AML-193 (cell line): ENCODE measurements around the gene LMAN1L.
A peak's percentile ranks its signal among the peaks of the same experiment; 100 is the strongest.
"Not testable (repeated sequence)": the region's sequence is repeated elsewhere in the genome, so short reads cannot be mapped to it uniquely, and the experiment has no call there.

Source experiments
- DNase-seq, 2 experiments: peaks; one replicate each; lab custom pipeline; 2025; lab: John Stamatoyannopoulos, UW

The LMAN1L gene

DNA sequence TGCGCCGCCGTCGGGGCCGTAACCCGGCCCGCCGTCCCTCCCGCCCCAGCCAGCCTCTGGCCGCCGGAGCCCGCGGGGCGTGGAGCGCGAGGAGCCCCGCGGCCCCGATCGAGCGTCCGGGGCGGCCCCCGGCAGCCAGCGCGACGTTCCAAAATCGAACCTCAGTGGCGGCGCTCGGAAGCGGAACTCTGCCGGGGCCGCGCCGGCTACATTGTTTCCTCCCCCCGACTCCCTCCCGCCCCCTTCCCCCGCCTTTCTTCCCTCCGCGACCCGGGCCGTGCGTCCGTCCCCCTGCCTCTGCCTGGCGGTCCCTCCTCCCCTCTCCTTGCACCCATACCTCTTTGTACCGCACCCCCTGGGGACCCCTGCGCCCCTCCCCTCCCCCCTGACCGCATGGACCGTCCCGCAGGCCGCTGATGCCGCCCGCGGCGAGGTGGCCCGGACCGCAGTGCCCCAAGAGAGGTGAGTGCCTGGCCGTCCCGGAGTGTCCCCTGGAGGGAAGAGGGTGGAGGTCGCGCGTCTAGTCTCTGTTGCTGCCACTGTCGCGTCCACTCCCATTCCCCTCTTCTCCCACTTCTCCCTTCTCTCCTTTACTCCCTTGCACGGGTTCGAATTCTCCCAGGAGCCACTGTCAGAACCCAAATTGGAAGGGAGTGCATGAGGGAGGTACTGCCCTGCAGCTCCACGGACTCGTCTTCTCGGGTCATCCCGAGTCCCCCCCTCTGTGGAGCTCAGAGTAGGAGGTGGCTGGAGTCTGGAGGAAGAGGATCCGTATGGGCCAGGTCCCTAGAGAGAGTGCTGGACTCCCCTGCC is 30.2 kb upstream of the LMAN1L start:
- peak; percentile 38 to 39 for DNase-seq

DNA sequence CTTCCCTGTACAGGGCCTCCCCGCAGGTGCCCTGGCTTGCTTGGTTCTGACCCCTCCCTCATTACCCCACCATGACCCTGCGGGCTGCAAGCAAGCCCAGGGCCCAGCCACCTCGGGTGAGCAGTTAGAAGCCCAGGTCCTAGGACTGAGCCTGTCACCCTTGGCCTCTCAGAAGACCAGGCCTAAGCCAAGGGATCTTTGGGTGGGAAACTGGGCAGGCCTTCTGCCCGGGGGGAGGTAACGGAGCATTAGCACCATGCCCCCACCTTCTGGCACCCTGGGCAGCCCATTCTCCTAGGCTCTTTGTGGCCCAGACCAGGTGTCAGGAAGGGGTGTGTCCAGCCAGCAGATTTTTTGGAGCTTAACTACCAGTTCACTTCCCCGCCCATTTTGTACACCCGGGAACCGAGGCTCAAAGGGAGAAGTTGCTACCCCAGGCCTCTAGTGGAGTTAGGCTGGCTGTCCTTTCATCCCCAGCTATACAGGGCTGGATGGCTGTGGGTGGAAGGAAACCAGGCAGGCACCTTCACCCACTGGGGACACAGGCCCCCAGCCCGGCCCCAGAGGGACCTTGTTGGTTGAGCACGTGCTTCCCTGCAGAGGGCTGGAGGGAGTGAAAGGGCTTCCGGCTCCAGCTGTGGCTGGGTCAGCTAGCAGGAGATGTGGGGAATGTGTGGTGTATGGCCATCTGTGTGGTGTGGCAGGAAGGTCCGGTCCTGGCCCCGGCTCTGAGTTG is 29.4 kb upstream of the LMAN1L start:
- peak; percentile 79 to 80 for DNase-seq

DNA sequence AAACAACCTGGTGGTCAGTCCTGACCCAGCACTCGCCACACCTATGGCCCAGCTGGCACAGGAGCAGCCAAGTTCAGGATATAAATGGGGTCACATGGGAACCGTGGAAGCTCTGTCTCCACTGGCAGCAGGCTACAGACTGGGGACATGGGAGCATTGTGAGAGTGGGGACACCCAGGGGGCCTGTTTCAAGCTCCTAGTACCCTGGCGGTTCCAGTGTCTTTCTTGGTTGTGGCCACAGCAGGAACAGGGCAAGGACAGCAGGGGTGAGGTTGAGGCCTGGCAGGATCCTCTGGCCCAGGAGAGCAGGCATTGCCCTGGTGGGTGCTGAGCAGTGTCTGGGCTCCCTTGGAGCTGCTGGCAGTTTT is 28.8 kb upstream of the LMAN1L start:
- DNase-seq, result no peak

DNA sequence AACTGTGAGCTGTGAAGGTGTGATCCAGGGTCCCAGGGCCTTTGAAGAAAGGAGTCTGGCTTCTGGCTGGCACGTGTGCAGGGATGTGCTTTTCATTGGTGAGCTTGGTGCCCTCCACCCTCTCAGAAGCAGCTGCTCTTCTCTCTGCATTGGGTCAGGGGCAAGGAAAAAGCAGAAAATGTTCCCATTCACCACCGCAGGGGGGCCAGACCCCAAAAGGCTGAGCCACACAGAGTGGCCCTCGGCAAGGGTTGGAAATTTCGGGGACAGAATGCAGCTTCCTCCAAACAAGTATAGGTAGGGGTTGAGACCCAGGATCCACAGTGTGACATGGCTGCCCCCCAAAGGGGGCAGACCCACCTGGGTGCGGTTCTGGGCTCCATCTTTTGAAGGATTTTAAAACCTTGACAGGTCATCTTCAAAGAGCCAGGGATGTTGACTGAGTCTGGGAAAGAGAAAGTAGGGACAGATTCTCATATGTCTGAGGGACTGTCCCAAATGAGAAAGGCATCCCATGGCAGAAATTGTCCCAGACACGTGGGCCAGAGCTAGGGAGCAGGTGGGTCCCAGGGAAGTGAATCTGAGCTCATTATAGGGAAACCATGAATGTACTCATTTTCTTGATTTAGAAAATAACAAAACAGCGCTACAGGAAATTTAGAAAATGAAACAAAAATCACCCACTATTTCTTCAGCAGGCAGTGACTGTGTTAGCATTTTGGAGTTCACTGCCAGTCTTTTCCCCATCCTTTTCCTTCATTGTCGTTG is 28.0 kb upstream of the LMAN1L start:
- DNase-seq, result no peak

DNA sequence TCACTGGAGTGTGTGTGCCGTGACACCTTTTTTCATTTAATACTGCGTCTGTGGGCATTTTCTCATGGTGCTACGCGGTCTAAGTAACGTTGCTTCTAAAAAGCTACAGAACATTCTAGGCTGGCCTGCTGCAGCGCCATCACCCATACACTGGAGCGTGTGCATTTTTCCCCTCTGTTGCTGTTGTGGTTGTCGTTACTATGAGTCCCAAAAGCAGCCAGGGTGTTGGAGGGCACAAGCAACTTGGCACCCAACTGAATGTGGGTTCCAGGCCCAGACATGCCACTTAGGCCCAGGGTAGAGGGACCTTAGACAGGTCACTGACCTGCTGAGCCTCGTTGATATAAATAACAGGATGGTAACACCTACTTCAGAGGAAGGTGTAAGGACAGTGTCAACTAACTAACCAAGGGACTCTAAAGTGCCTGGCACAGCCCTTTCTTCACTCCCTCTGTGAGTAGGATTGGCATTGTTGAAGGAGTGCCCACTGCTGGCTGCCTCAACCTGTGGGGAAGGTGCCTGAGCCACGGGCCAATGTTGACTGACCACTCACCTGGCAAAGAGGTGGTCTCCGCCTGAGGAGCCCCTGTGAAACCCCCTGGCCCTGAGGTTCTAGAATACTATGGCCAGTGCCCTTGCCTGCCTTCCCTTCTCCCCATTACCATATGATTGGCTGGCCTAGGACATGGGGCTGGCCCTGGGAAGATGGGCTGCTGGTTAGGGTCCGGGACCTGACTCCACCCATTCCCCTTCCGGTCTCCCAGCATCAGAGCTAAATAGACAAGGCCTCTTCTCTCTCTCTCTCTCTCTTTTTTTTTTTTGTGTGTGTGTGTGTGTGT is 27.2 kb upstream of the LMAN1L start:
- peak in 1 of 2 experiments; percentile 12 for DNase-seq

DNA sequence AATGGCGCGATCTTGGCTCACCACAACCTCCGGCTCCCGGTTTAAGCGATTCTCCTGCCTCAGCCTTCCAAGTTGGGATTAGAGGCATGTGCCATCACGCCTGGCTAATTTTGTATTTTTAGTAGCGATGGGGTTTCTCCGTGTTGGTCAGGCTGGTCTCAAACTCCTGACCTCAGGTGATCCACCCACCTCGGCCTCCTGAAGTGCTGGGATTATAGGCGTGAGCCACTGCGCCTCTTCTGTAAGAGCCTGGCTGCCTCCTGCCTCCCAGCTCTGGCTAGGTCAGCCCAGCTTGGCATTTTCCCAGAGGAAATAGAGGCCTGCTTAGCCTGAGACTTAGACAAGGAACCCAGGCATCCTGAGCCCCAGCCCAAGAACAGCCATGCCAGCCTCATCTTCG is 26.6 kb upstream of the LMAN1L start:
- DNase-seq, result not testable (repeated sequence)

DNA sequence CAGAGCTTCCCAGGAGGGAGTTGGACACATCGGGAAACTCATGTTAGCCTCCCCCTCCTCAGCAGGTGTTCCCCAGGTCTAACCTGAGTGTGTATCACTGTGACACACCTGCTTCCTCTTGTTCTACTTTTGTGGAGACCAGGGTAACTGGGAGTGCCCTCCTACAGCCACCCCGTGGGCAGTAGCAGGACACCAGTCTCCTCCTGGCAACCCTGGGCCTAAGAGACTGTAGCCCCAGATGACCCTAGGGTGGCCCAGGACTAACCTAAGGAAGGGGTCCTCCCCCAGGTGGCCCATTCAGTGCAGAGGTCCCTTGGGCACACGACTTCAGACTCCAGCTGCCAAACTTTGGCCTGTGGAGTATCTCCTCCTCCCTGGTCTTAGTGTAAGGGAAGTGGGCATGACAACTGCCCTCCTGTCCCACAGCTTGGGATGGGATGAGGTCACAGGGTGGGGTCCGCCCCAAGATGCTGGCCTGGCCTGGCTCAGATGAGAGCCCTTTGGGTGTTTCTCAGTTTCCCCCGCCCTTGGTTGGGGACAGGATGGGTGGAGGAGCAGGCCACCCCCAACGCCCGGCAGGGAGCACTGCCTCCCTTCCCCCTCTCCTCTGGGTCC is 26.0 kb upstream of the LMAN1L start:
- no peak for DNase-seq

DNA sequence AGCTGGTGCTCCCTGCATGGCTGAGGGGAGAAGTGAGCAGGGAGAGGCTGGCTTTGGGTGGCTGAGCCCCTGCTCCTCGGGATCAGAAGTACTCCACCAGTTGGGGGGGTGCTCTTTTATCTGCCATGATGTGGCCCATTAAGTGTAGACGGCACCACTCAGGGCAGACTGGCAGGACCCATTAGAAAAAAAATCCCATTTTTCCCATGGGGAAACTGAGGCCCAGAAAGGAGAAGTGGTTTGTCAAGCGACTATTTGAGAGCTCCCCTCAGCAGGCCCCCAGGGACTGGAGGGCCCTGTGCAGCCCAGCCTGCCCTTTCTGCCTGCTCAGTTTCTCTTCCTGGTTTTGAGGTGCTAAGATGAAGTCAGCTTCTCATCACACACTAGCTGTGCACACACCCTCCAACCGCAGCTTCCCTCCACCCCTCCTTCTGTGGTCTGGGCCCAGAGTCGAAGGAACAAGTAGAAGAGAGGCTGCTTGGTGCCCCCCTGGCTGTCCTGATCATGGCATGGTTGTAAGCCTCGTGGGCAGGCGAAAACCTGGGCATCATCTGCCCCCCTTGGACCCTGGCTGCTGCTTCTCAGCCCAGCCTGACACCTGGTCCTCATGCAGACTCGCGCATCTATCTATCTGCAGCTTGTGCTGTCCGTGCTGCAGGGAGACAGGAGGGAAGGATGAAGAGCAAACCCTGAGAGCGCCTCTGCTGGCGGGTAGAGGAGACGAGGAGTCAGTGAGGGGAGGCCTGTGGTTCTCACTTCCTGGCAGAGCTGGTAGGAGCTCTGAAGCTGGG is 25.2 kb upstream of the LMAN1L start:
- DNase-seq, result peak; percentile 88 to 92

DNA sequence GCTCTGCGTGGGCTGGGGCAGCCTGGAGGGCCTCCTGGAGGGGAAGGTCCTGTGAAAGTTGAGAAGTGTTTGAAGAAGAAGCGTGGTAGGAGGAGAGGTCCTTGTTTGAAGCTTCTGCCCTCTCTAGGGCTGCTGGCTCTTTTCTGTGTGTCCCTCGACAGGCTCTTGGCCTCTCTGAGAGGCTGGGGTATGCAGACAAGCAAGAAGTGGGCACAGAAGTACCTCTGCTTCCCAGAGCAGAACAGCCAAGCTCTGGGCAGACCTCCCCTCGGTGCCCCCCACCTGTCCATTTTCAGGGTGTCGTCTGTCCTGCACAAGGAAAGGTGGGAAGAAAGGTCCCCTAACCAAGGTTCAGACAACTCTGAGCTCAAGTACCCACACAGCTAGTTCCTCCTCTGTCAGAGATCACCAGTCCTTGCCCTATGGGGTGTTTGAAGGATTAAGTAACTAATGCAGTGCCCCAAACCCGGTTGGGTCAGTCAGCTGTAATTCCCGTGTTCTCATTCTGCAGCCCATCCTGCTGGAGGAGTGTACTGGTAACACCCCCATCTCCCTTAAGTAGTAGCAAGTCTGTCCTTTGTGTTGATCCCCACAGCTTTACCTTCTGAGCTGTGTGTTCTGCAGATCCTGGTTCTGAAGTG is 24.5 kb upstream of the LMAN1L start:
- DNase-seq, result peak; percentile 35

DNA sequence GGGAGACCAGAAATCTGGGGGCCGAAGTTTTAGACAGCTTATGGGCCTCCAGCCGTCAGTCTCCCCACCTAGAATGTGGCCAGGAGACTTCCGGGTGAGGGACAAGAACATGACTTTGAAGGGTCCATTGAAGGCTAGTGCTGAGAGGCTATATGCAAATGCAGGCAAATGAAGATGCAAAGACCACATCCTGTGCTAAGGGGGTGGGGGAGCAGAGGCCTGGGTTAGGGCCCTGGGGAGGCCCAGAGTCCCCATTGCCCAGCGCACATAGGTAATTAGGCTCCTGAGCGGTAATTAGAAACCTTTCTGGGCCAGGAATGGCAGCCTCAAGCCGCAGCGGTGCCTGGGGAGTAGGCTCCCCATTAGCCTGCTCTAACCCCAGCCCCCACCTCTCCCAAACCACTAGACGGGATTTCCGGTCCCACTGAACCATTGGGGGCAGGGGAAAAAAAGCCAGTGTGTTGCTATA is 23.9 kb upstream of the LMAN1L start:
- peak in 1 of 2 experiments; percentile 21 for DNase-seq

DNA sequence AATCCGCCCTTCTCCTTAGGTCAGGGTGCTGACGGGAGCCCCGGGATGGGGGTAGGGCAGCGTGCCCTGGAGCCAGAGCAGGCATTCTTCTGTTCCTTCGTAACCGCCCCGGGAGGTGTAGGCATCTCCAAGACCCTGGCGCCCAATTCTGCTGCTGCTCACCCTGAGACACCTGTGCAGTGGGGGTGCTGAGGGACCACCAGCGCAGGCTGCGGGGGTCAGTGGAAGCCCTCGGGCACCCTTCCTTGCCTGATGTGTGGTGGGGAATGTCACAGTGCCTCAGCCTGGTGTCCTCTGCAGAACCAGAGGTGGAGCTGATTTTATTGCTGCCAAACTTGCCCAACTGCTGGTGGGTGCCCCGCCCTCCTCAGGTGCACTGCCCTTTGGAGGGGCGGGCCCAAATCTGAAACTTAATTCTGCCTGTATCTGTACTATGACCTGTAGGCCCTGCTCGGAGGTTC is 23.4 kb upstream of the LMAN1L start:
- no peak for DNase-seq

DNA sequence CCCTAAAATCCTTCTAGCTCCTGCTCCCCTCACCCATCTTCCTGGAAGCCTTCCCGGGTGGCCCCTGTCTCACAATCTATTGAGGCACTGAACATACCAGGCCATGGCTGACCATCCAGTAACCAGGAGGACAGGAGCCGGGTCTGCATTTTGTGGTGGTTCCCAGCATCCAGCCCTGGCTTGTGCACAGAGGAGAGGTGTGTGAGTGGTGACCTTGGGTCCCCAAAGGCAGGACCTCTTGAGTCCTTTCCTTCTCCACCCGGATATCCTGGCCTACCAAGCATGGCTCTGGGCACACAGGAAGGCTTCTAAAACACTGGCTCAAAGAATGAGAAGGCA is 22.9 kb upstream of the LMAN1L start:
- DNase-seq, result no peak

DNA sequence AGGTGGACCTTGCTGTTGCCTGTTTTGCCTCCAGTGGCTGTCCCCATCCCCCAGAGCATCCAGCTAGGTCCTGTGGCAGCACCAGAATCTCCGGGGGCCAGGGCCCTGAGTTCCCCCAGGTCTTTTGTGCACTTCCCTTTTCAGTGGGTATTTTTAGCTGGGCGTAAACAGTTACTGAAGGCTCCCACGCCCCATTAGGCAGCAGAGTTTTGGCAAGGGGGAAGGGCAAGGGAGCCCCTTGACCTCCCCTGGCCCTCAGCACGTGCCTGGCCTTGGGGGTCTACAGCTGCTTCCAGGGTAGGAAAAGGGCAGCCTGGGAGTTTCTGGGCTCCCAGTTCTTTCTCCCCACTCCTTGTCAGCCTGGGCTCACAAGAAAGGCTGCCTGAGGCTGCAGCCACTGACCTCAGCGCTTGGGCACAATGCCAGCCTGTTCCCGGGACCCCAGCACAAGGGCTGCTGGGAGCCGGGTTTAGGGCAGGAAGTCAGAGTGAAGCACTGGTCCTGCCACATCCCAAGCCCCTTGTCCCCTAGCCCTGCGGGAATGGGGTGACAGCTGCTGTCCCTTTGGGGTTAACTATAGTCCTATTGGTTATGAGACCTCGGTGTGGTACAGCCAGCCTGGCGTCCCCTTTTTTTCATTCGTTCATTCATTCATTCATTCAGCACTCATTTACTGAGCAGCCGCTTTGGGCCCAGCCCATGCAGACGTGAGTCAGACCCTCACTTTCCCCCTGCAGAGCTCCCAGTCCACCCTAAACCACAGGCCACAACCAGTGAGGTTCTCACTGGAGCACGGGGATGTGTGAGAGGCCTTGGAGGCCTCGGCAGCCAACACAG is 22.3 kb upstream of the LMAN1L start:
- DNase-seq, result peak; percentile 47 to 56

DNA sequence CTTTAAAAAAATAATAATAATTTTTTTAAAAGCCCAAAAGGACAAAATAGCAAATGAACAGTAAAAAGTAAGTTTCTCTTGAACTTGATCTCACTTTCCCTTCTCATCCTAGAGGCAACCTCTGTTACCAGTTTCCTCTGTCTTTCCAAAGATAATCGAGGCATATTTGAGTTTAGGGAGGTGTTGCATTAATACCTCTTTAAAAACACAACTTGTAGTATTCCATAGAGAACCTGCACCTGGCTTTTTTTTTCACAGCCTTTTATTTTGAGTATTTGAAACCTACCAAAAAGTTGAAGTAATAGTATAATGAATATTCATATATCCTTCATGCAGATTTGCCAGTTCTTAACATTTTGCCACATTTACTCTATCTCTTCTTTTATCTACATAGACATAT is 21.6 kb upstream of the LMAN1L start:
- DNase-seq, result no peak

DNA sequence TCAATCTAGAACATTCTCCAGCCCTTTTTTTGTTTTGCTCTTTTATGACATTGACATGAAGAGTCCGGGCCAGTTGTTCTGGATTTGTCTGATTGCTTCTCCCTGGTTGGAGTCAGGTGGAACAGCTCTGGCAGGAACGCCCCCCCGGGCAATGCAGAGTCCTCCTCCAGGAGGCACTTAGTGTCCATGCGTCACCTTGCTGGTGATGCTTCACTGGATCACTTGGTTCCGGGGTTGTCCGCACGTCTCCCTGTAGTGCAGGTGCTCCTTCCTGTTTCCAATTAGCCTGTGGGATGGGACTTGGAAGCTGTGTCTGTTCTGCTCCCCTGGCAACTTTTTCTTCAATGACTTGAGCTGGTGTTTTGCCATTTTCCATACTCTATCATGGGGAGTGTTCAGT is 21.0 kb upstream of the LMAN1L start:
- DNase-seq, result no peak

DNA sequence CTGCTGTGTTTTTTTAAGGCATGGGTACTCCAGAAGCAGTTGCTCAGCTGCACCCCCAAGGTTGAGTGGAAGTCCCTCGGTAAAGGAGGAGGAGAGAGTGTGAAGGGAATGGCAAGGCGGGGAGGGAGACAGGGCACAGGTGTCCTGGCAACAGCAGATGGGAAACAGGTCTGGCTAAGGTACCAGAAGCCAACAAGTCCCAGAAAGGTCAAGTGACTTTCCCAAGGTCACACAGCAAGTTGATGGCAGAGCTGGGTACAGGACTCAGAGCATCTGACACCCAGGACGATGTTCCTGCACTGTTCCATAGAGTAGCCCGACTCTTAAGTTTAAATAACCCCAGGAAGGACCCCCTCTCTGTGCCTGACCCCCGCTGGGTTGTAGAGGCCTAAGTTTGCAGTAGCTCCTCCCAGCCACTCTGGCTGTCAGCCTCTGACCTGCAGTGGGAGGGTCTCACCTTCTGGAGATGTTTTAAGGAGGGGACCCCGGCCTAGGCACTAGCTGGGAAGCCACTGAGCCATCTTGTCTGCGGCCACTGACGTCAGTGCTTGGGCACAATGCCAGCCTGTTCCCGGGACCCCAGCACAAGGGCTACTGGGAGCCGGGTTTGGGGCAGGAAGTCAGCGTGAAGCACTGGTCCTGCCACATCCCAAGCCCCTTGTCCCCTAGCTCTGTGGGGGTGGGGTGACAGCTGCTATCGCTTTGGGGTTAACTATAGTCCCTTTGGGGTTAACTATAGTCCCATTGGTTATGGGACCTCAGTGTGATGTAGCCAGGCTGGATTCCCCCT is 20.2 kb upstream of the LMAN1L start:
- no peak for DNase-seq

DNA sequence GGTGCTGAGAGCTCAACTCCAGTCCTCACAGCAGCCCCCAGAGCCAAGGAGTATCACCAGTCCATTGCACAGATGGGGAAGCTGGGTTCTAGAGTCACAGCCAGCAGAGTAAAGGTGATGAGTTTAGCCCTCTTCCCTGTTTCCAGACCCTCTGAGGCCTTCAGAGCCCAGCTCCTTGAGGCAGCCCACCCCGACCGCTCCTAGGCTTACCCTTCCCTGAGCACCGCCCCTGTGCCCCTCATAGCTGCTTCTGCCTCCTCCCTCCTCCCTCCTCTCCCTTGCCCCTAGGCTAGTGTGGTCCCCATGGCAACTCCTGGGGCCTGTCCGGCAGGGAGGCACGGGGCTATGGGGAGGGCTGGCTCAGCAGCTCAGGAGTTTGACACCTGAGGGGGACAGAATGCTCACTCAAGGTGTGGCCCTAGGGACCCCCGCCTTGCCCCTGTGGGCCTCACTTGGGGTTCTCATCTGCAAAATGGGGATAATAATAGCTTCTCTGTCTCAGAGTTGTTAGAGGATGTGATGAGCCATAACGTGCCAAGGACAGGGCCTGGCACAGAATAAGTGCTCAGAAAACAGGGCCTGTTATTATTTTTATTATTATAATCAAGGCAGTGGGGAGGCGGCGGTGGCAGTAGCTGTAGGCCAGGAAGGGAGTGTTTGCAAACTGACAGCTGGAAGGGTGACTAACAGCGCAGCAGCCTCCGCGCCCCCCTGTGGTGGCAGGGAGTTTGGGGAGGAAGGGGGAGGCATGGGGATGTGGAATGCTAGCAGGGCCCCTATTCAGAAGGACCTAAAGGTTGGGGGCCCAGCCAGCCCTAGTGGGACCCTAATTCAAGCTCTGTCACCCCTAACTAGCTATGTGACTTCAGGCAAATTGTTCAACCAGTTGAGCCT is 19.3 kb upstream of the LMAN1L start:
- DNase-seq, result no peak
